Smooth muscle cell of the brain vasculature (primary cell): Measurements from ENCODE around the gene ZNF23.

Source experiments
- DNase-seq: peaks from one replicate; pipeline ENCODE4 v3.0.0-alpha.2; 2012; ENCODE audit warnings: low read depth, low spot score

ZNF23 gene

GRCh38 chr16:71426880-71427615 is 35.0 kb downstream of the ZNF23 start:
- no peak for DNase-seq

- peak; percentile 15 for DNase-seq
Measured at GRCh38 chr16:71426069-71426879, 35.8 kb downstream of the ZNF23 start.

- DNase-seq = no peak
Measured at GRCh38 chr16:71425746-71426068, 36.3 kb downstream of the ZNF23 start.

- DNase-seq = no peak
Measured at GRCh38 chr16:71424626-71425025, 37.4 kb downstream of the ZNF23 start.

GRCh38 chr16:71423865-71424264 is 38.2 kb downstream of the ZNF23 start:
- no peak for DNase-seq

GRCh38 chr16:71423016-71423415 is 39.0 kb downstream of the ZNF23 start:
- DNase-seq = no peak

GRCh38 chr16:71421911-71422310 is 40.1 kb downstream of the ZNF23 start:
- DNase-seq = no peak

GRCh38 chr16:71414038-71414437 is 48.0 kb downstream of the ZNF23 start:
- DNase-seq = no peak

- no peak for DNase-seq
Measured at GRCh38 chr16:71413341-71413740, 48.7 kb downstream of the ZNF23 start.

GRCh38 chr16:71412270-71413160 is 49.5 kb downstream of the ZNF23 start:
- peak; percentile 23 for DNase-seq

- no peak for DNase-seq
Measured at GRCh38 chr16:71410146-71410545, 51.9 kb downstream of the ZNF23 start.

GRCh38 chr16:71409011-71409775 is 52.9 kb downstream of the ZNF23 start:
- DNase-seq = no peak

- no peak for DNase-seq
Measured at GRCh38 chr16:71408536-71408935, 53.5 kb downstream of the ZNF23 start.

- DNase-seq = no peak
Measured at GRCh38 chr16:71407731-71408130, 54.3 kb downstream of the ZNF23 start.

- no peak for DNase-seq
Measured at GRCh38 chr16:71406724-71407123, 55.3 kb downstream of the ZNF23 start.

- no peak for DNase-seq
Measured at GRCh38 chr16:71406316-71406715, 55.7 kb downstream of the ZNF23 start.

GRCh38 chr16:71404364-71404763 is 57.7 kb downstream of the ZNF23 start:
- DNase-seq = no peak

- DNase-seq = no peak
Measured at GRCh38 chr16:71402674-71403073, 59.4 kb downstream of the ZNF23 start.

- no peak for DNase-seq
Measured at GRCh38 chr16:71402007-71402406, 60.0 kb downstream of the ZNF23 start.

- DNase-seq = no peak
Measured at GRCh38 chr16:71399801-71400563, 62.1 kb downstream of the ZNF23 start.
